ENCODE measurements around the gene GAS6.
"Not testable (repeated sequence)": the region's sequence is repeated elsewhere in the genome, so short reads cannot be mapped to it uniquely, and the experiment has no call there.

The GAS6 gene

GRCh38 chr13:113833111-113833830, 30.6 kb downstream of the GAS6 start:
- H3K4me3 ChIP-seq: no peak overlapping the region
- no peak for TF ChIP-seq Cebpa-rat (IDR thresholded peaks at IDR 0.05)
- no peaks in the 10 kb centered on the region for H3K9me3 ChIP-seq (replicated peaks in 1 of 11)
- no peak overlapping the region for H3K9ac ChIP-seq
- peaks cover 28 to 64% (median 54%) of the 10 kb centered on the region in 11 experiments for H3K36me3 ChIP-seq
- 0 out of 22 replicates have a peak, but pooled peaks cover 0 to 3% (median 0%) of the 10 kb centered on the region in 11 experiments for H3K27me3 ChIP-seq
- H3K4me1 ChIP-seq: peaks cover 16 to 42% (median 32%) of the 10 kb centered on the region in 10 experiments
- peaks cover 78 to 91% (median 85%) of the 10 kb centered on the region in 11 experiments for H4K20me1 ChIP-seq
- H3K4me2 ChIP-seq: no peak overlapping the region
- H3K27ac ChIP-seq: no peak overlapping the region

GRCh38 chr13:113832631-113833030, 31.2 kb downstream of the GAS6 start:
- no peak overlapping the region for H3K27ac ChIP-seq
- H3K27me3 ChIP-seq: 0 out of 22 replicates have a peak, but pooled peaks cover 0 to 3% (median 0%) of the 10 kb centered on the region in 11 experiments
- peaks cover 9 to 35% (median 25%) of the 10 kb centered on the region in 10 experiments for H3K4me1 ChIP-seq
- peaks cover 78 to 91% (median 85%) of the 10 kb centered on the region in 11 experiments for H4K20me1 ChIP-seq
- no peak overlapping the region for H3K4me2 ChIP-seq
- H3K36me3 ChIP-seq: peaks cover 33 to 70% (median 60%) of the 10 kb centered on the region in 11 experiments
- TF ChIP-seq Cebpa-rat (IDR thresholded peaks at IDR 0.05): no peak
- H3K9me3 ChIP-seq (replicated peaks in 1 of 11): no peaks in the 10 kb centered on the region
- no peak overlapping the region for H3K9ac ChIP-seq
- H3K4me3 ChIP-seq: no peak overlapping the region

- no peak overlapping the region for H3K4me3 ChIP-seq
- no peak overlapping the region for H3K27ac ChIP-seq
- peaks cover 5 to 31% (median 21%) of the 10 kb centered on the region in 10 experiments for H3K4me1 ChIP-seq
- H3K4me2 ChIP-seq: no peak overlapping the region
- H3K9me3 ChIP-seq (replicated peaks in 1 of 11): no peaks in the 10 kb centered on the region
- no peak for TF ChIP-seq Cebpa-rat (IDR thresholded peaks at IDR 0.05)
- no peaks in the 10 kb centered on the region for H3K27me3 ChIP-seq
- peaks cover 79 to 91% (median 85%) of the 10 kb centered on the region in 11 experiments for H4K20me1 ChIP-seq
- H3K9ac ChIP-seq: no peak overlapping the region
- H3K36me3 ChIP-seq: peaks cover 37 to 74% (median 64%) of the 10 kb centered on the region in 11 experiments
These were observed 31.7 kb downstream of the GAS6 start for GRCh38 chr13:113832205-113832604.

GRCh38 chr13:113831061-113831460, 32.8 kb downstream of the GAS6 start:
- H3K27ac ChIP-seq: no peak overlapping the region
- no peak for TF ChIP-seq Cebpa-rat (IDR thresholded peaks at IDR 0.05)
- no peak overlapping the region for H3K9ac ChIP-seq
- peaks cover 0 to 26% (median 16%) of the 10 kb centered on the region in 10 experiments; a peak in 17 of 20 replicates for H3K4me1 ChIP-seq
- peaks cover 41 to 81% (median 70%) of the 10 kb centered on the region in 11 experiments for H3K36me3 ChIP-seq
- no peak overlapping the region for H3K4me3 ChIP-seq
- peaks cover 82 to 98% (median 92%) of the 10 kb centered on the region in 11 experiments for H4K20me1 ChIP-seq
- no peak overlapping the region for H3K4me2 ChIP-seq
- H3K9me3 ChIP-seq (replicated peaks in 1 of 11): no peaks in the 10 kb centered on the region
- no peaks in the 10 kb centered on the region for H3K27me3 ChIP-seq

GRCh38 chr13:113830426-113830950, 33.4 kb downstream of the GAS6 start:
- not testable (repeated sequence) for H3K9me3 ChIP-seq (replicated peaks in 1 of 11); H3K4me2 ChIP-seq; H3K9ac ChIP-seq; H3K27me3 ChIP-seq; H3K4me3 ChIP-seq; H3K27ac ChIP-seq
- Histone ChIP-seq H3K36me3 (peaks cover 45 to 85% (median 76%) of the 10 kb centered on the region in 11 experiments), H4K20me1 (peaks cover 86 to 100% (median 94%) of the 10 kb centered on the region in 11 experiments), H3K4me1 (peaks cover 0 to 21% (median 11%) of the 10 kb centered on the region in 10 experiments; a peak in 17 of 20 replicates)

- Histone ChIP-seq H3K9me3 (replicated peaks in 1 of 11) (peaks cover 6 to 10% (median 8%) of the 10 kb centered on the region in 11 experiments; a peak in 19 of 22 replicates), H3K4me1 (peaks cover 0 to 8% (median 0%) of the 10 kb centered on the region in 10 experiments; a peak in 3 of 20 replicates), H3K9ac (no peak overlapping the region), H3K4me3 (no peak overlapping the region), H3K4me2 (no peak overlapping the region), H3K27ac (no peak overlapping the region), H4K20me1 (peaks cover 86 to 100% (median 94%) of the 10 kb centered on the region in 11 experiments), H3K36me3 (peaks cover 40 to 85% (median 72%) of the 10 kb centered on the region in 11 experiments), H3K27me3 (no peaks in the 10 kb centered on the region)
- no peak for TF ChIP-seq Cebpa-rat (IDR thresholded peaks at IDR 0.05)
These were observed 35.5 kb downstream of the GAS6 start for GRCh38 chr13:113828282-113828825.

GRCh38 chr13:113827021-113827420, 36.9 kb downstream of the GAS6 start:
- H3K4me1 ChIP-seq: peaks cover 0 to 8% (median 0%) of the 10 kb centered on the region in 10 experiments; a peak in 3 of 20 replicates
- H3K4me3 ChIP-seq: no peak overlapping the region
- H3K9me3 ChIP-seq (replicated peaks in 1 of 11): peaks cover 11 to 23% (median 21%) of the 10 kb centered on the region in 11 experiments; a peak in 20 of 22 replicates
- H3K9ac ChIP-seq: no peak overlapping the region
- H3K4me2 ChIP-seq: no peak overlapping the region
- no peak overlapping the region for H3K27ac ChIP-seq
- H3K36me3 ChIP-seq: peaks cover 49 to 85% (median 72%) of the 10 kb centered on the region in 11 experiments
- H4K20me1 ChIP-seq: peaks cover 86 to 100% (median 94%) of the 10 kb centered on the region in 11 experiments
- no peaks in the 10 kb centered on the region for H3K27me3 ChIP-seq
- TF ChIP-seq Cebpa-rat (IDR thresholded peaks at IDR 0.05): no peak

- H4K20me1 ChIP-seq: peaks cover 89 to 100% (median 96%) of the 10 kb centered on the region in 11 experiments
- not testable (repeated sequence) for H3K4me3 ChIP-seq, H3K4me2 ChIP-seq, H3K9ac ChIP-seq, H3K27me3 ChIP-seq, H3K4me1 ChIP-seq, H3K27ac ChIP-seq
- peaks cover 55 to 87% (median 76%) of the 10 kb centered on the region in 11 experiments for H3K36me3 ChIP-seq
- H3K9me3 ChIP-seq (replicated peaks in 1 of 11): peaks cover 11 to 27% (median 26%) of the 10 kb centered on the region in 11 experiments; a peak in 20 of 22 replicates
These were observed 37.4 kb downstream of the GAS6 start for GRCh38 chr13:113826446-113826845.

GRCh38 chr13:113825841-113826240, 38.0 kb downstream of the GAS6 start:
- Histone ChIP-seq H3K9me3 (replicated peaks in 1 of 11) (peaks cover 11 to 31% (median 26%) of the 10 kb centered on the region in 11 experiments; a peak in 20 of 22 replicates), H3K4me3 (no peak overlapping the region), H3K27ac (no peak overlapping the region), H3K4me1 (peaks cover 0 to 8% (median 0%) of the 10 kb centered on the region in 10 experiments; a peak in 3 of 20 replicates), H3K36me3 (peaks cover 61 to 87% (median 76%) of the 10 kb centered on the region in 11 experiments), H3K4me2 (no peak overlapping the region), H3K9ac (no peak overlapping the region), H3K27me3 (no peaks in the 10 kb centered on the region), H4K20me1 (peaks cover 89 to 100% (median 96%) of the 10 kb centered on the region in 11 experiments)
- TF ChIP-seq Cebpa-rat (IDR thresholded peaks at IDR 0.05): no peak
